ENCODE results near the gene TXNDC2.

TXNDC2 gene

DNA sequence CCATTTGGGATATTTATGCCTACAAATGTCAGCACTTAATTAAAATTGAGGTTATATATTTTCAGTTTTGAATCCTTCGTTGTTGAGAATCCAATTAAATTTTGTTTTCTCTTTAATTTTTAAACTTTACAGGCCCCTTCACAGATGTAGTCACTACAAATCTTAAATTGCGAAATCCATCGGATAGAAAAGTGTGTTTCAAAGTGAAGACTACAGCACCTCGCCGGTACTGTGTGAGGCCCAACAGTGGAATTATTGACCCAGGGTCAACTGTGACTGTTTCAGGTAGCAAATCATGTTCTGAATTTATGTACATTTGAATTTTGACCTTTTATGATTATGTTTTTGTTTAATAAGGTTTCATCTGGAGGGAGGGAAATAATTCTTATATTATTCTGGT is 45.9 kb downstream of the TXNDC2 start:
- H3K4me3 ChIP-seq: no peak overlapping the region
- peaks cover 43% of the 10 kb centered on the region for H3K36me3 ChIP-seq (ENCODE audit: insufficient read depth, low read length)
- no peak overlapping the region for H3K9ac ChIP-seq (ENCODE audit: insufficient read length)
- DNase-seq (ENCODE audit: low read depth, low spot score): no peak
- no peaks in the 10 kb centered on the region for H3K9me3 ChIP-seq (ENCODE audit: low read depth, low read length)
- peak overlapping the region; percentile 63; the same call in 1 of the 2 replicates for H3K27ac ChIP-seq
- TF ChIP-seq POLR2AphosphoS5 (IDR thresholded peaks at IDR 0.05; ENCODE audit: borderline replicate concordance, low read depth, low read length): no peak
- no peak for TF ChIP-seq FOXP2 (optimal IDR thresholded peaks at IDR 0.05; ENCODE audit: control extremely low read depth, extremely low read length, insufficient read depth)
- TF ChIP-seq EZH2 (IDR thresholded peaks at IDR 0.05): no peak

DNA sequence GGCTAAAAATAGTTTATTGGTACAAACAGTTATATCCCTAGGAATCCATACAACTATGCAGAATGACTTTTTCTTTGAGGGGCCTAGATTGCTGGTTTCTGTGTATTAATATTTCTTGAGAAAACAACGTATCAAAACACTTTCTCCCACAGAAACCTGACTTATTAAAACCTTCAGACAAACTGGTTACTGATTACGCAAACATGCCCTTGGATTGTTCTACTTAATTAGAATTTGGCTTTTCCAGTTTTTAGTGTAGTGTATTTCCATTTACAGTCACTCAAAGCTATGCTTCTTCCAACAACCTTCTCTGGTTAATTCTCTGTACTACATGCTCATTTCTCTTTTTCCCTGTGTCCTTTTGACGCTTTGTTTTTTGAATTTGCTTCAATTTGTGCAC is 48.1 kb downstream of the TXNDC2 start:
- no peak for DNase-seq (ENCODE audit: low read depth, low spot score)
- H3K9ac ChIP-seq (ENCODE audit: insufficient read length): no peak overlapping the region
- no peaks in the 10 kb centered on the region for H3K9me3 ChIP-seq (ENCODE audit: low read depth, low read length)
- TF ChIP-seq FOXP2 (optimal IDR thresholded peaks at IDR 0.05; ENCODE audit: control extremely low read depth, extremely low read length, insufficient read depth) (no peak), POLR2AphosphoS5 (IDR thresholded peaks at IDR 0.05; ENCODE audit: borderline replicate concordance, low read depth, low read length) (no peak), EZH2 (IDR thresholded peaks at IDR 0.05) (no peak)
- H3K36me3 ChIP-seq (ENCODE audit: insufficient read depth, low read length): peaks cover 65% of the 10 kb centered on the region
- H3K4me3 ChIP-seq: no peak overlapping the region
- 0 out of 2 replicates have a peak overlapping the region, but pooled peaks have one; percentile 22 for H3K27ac ChIP-seq

DNA sequence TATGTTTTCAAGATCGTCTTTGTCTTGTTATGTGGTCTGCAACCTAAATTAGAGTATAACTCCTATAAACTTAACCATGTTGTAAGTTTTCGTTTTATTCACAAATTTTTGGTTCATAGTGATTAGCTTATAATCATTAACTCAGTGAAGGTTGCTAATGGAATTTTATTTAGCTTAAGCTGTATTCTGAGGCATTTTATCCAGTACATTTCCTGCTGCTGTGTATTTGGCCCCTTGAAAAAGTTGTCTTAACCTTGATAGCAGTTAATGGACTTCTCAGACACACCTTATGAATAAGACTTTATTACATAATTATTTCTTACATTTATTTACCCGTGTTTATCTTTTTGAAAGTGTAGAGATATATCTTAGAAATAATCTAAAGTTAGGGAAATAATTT is 48.5 kb downstream of the TXNDC2 start:
- no peak for DNase-seq (ENCODE audit: low read depth, low spot score)
- Histone ChIP-seq H3K27ac (0 out of 2 replicates have a peak overlapping the region, but pooled peaks have one; percentile 22), H3K4me3 (no peak overlapping the region), H3K9ac (ENCODE audit: insufficient read length) (no peak overlapping the region), H3K36me3 (ENCODE audit: insufficient read depth, low read length) (peaks cover 68% of the 10 kb centered on the region), H3K9me3 (ENCODE audit: low read depth, low read length) (no peaks in the 10 kb centered on the region)
- TF ChIP-seq EZH2 (IDR thresholded peaks at IDR 0.05) (no peak), FOXP2 (optimal IDR thresholded peaks at IDR 0.05; ENCODE audit: control extremely low read depth, extremely low read length, insufficient read depth) (no peak), POLR2AphosphoS5 (IDR thresholded peaks at IDR 0.05; ENCODE audit: borderline replicate concordance, low read depth, low read length) (no peak)

All from SK-N-MC (cell line).